BLaER1 (cell line): ENCODE data around the gene IGSF22.
"Not testable (repeated sequence)": the region's sequence is repeated elsewhere in the genome, so short reads cannot be mapped to it uniquely, and the experiment has no call there.

ENCODE experiments used
- H3K27ac ChIP-seq: shearing (Covaris generic); formaldehyde crosslinking; 2 replicates; pipeline ENCODE4 v1.8.1; 2022
- H3K27me3 ChIP-seq: shearing (Covaris generic); formaldehyde crosslinking; 2 replicates; pipeline ENCODE4 v1.8.1; 2022
- H3K36me3 ChIP-seq: shearing (Covaris generic); formaldehyde crosslinking; 2 replicates; pipeline ENCODE4 v1.8.1; 2022
- H3K4me1 ChIP-seq: shearing (Covaris generic); formaldehyde crosslinking; 2 replicates; pipeline ENCODE4 v1.8.1; 2022
- H3K4me2 ChIP-seq: shearing (Covaris generic); formaldehyde crosslinking; 2 replicates; pipeline ENCODE4 v1.8.1; 2022
- H3K4me3 ChIP-seq: shearing (Covaris generic); formaldehyde crosslinking; 2 replicates; pipeline ENCODE4 v1.8.1; 2022
- H3K9ac ChIP-seq: shearing (Covaris generic); formaldehyde crosslinking; 2 replicates; pipeline ENCODE4 v1.8.1; 2022
- H3K9me3 ChIP-seq: shearing (Covaris generic); formaldehyde crosslinking; 2 replicates; pipeline ENCODE4 v1.8.1; 2022
- H4K20me1 ChIP-seq: shearing (Covaris generic); formaldehyde crosslinking; 2 replicates; pipeline ENCODE4 v1.8.1; 2022
- Cebpa-rat ChIP-seq: shearing (Covaris generic); IDR thresholded peaks from 2 replicates; pipeline ENCODE4 v1.8.1; 2022

Gene IGSF22

DNA sequence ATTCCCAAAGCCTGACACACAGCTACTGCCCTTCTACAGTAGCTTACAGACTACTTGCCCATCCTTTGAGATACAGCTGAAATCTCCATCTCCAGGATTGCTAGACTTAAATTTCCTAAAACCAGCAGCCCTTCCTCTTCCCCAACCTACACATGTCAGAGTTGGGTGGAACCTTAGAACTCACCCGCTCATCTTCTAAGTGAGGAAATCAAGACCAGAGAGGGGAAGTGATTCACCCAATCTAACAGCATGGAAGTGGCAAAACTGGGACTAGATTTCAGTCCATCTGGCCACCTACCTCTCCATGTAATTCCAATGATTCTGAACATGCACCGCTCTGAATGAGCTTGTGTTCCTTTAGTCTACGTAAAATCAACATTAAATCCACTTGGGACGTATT lies 28.4 kb downstream of the IGSF22 start:
- no peaks in the 10 kb centered on the region for H3K27me3 ChIP-seq

DNA sequence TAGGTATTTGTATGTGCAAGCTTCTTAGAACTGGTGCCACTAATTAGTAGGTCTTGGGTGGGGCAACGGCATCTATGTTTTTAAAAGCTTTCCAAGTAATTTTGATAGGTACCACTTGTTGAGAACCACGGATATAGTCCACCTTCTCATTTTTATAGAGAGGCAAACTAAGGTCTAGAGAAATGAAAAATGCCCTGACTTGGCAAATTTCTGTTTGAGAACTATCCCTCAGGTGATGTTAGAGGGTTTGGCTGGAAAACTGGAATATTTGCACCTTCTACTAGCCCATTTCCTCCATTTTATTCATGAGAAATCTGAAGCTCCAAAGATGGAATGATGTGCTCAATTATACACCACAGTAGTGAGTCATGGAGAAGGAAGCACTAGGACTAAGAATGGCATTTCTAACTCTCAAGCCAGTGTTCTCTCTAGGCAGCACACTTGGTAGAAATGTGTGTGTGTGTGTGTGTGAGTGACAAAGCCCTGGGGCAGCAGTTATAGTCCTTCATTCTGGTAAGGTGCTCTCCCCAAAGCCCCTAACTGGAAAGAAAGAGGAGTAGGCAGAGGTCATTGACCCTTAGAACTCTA lies 29.3 kb downstream of the IGSF22 start:
- no peaks in the 10 kb centered on the region for H3K9me3 ChIP-seq
- no peak overlapping the region for H3K9ac ChIP-seq
- H3K36me3 ChIP-seq, result peaks cover 5% of the 10 kb centered on the region; the same call in 1 of the 2 replicates
- no peak for TF ChIP-seq Cebpa-rat
- H3K27me3 ChIP-seq, result no peaks in the 10 kb centered on the region
- H3K4me3 ChIP-seq, result no peak overlapping the region
- no peak overlapping the region for H3K27ac ChIP-seq
- H4K20me1 ChIP-seq, result no peaks in the 10 kb centered on the region
- H3K4me1 ChIP-seq, result peaks cover 15% of the 10 kb centered on the region
- no peak overlapping the region for H3K4me2 ChIP-seq

More for the DNA sequence above, 28.4 kb downstream of the IGSF22 start:
- H3K27ac ChIP-seq, result no peak overlapping the region
- H3K36me3 ChIP-seq, result peaks cover 8% of the 10 kb centered on the region; the same call in 1 of the 2 replicates
- H3K9ac ChIP-seq, result no peak overlapping the region
- no peaks in the 10 kb centered on the region for H3K9me3 ChIP-seq
- H3K4me2 ChIP-seq, result no peak overlapping the region
- peaks cover 15% of the 10 kb centered on the region for H3K4me1 ChIP-seq
- H4K20me1 ChIP-seq, result no peaks in the 10 kb centered on the region
- no peak overlapping the region for H3K4me3 ChIP-seq
- no peak for TF ChIP-seq Cebpa-rat

DNA sequence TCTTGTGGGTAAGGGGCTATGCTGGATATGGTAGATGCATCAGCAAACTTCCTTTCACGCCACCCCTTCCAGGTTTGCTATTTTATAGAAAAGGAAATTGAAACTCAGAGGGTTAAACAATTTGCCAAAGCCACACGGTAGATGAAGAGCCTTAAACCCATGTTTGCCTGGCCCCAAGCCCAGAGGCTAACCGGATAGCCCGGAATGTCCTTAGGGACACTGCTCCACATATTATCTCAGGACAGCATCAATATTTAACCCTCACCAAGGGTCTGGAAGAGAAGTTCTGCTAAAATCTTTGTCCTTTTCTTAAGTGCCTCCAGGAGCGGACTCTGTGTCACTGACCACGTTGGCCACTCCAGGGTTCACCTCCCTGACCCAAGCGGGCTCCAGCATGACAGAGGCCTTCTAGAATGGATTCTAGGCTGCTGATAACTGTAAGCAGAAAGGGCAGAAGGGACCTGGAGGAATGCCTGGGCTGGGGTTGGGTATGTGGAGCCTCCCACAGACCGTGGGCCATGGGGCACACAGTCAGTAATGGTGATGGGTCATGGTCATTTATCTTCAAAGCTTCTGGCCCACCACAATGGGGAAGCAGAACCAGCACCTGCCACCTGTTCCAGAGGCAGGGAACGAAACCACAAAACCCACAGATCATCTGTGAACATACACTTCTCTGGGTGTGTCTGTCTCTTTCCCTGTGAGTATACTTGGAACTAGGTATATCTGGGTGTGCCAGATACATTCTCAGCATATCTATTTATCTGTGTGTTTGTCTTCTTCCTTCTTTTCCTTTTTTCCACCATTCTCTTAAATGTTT lies 32.8 kb downstream of the IGSF22 start:
- H3K4me3 ChIP-seq, result no peak overlapping the region
- no peak overlapping the region for H3K9ac ChIP-seq
- H3K27me3 ChIP-seq, result no peaks in the 10 kb centered on the region
- H3K27ac ChIP-seq, result no peak overlapping the region
- no peaks in the 10 kb centered on the region for H3K9me3 ChIP-seq
- H3K36me3 ChIP-seq, result no peaks in the 10 kb centered on the region
- H3K4me2 ChIP-seq, result no peak overlapping the region
- no peak for TF ChIP-seq Cebpa-rat
- H3K4me1 ChIP-seq, result no peaks in the 10 kb centered on the region; the same call in 1 of the 2 replicates
- H4K20me1 ChIP-seq, result no peaks in the 10 kb centered on the region

DNA sequence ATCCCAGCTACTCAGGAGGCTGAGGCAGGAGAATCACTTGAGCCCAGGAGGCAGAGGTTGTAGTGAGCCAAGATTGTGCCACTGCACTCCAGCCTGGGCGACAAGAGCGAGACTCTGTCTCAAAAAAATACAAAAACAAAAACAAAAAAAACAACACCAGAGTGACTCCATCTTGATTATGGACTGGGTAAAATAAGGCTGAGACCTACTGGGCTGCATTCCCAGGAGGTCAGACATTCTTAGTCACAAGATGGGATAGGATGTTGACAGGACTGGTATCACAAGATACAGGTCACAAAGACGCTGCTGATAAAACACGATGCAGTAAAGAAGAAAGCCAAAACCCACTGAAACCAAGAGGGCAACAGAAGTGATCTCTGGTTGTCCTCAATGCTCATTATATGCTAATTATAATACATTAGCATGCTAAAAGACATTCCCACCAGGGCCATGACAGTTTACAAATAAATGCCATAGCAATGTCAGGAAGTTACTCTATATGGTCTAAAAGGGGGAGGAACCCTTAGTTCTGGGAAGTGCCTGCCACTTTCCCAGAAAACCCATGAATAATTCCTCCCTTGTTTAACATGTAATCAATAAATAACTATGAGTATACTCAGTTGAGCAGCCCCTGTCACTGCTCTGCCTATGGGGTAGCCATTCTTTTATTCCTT lies 34.4 kb downstream of the IGSF22 start:
- H3K4me1 ChIP-seq, H3K27me3 ChIP-seq, H3K9me3 ChIP-seq, H3K4me3 ChIP-seq, H4K20me1 ChIP-seq, H3K4me2 ChIP-seq, H3K27ac ChIP-seq, H3K9ac ChIP-seq, H3K36me3 ChIP-seq: not testable (repeated sequence)

DNA sequence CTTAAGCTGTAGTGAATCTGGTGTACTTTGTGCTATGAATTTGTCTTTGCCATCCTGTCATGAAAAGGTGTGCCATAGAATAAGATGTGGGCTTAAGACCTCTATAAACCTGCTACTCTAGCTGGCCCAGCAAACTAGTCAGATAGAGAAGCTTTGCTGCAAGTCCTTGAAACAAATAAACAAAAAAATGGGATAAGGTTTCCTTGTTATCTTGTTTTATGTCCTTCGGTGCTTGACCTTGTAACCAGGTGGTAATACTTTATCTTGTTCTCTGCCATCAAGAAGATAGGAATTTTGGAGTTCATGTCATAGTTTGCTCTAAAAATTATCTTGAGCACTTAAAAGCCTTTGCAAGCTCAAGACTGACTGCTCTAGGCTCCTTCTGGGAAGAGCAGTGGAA lies 41.7 kb downstream of the IGSF22 start:
- Histone ChIP-seq H3K27ac (no peak overlapping the region), H3K4me1 (no peaks in the 10 kb centered on the region), H3K36me3 (no peaks in the 10 kb centered on the region), H4K20me1 (no peaks in the 10 kb centered on the region), H3K9me3 (no peaks in the 10 kb centered on the region), H3K27me3 (no peaks in the 10 kb centered on the region), H3K4me2 (no peak overlapping the region), H3K9ac (no peak overlapping the region), H3K4me3 (no peak overlapping the region)
- TF ChIP-seq Cebpa-rat, result no peak

DNA sequence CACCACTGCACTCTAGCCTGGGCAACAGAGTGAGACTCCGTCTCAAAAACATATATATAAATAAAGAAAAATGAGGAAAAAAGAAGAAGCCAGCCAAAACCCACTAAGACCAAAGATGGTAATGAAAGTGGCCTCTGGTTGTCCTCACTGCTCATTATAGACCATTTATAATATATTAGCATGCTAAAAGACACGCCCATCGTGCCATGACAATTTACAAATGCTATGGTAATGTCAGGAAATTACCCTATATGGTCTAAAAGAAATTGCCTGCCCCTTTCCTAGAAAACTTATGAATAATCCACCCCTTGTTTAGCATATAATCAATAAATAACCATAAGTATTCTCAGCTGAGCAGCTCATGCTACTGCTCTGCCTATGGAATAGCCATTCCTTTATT lies 43.5 kb downstream of the IGSF22 start:
- Histone ChIP-seq H3K4me2 (no peak overlapping the region), H3K4me1 (no peaks in the 10 kb centered on the region), H3K9ac (no peak overlapping the region), H3K9me3 (no peaks in the 10 kb centered on the region), H3K27me3 (no peaks in the 10 kb centered on the region), H3K27ac (no peak overlapping the region), H3K4me3 (no peak overlapping the region), H4K20me1 (no peaks in the 10 kb centered on the region), H3K36me3 (no peaks in the 10 kb centered on the region)
- TF ChIP-seq Cebpa-rat, result no peak

DNA sequence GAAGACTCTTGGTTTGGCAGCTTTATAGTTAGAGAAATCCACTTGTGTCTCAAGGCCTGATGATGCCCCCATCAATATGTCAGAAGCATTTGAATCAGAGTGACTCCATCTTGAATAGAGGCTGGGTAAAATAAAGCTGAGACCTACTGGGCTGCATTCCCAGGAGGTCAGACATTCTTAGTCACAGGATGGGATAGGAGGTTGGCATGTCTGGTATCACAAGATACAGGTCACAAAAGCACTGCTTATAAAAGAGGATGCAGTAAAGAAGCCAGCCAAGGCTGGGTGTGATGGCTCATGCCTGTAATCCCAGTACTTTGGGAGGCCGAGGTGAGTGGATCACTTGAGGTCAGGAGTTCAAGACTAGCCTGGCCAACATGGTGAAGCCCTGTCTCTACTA lies 44.0 kb downstream of the IGSF22 start:
- H4K20me1 ChIP-seq, H3K9ac ChIP-seq, H3K4me2 ChIP-seq, H3K4me3 ChIP-seq, H3K27ac ChIP-seq, H3K36me3 ChIP-seq, H3K27me3 ChIP-seq, H3K4me1 ChIP-seq, H3K9me3 ChIP-seq: not testable (repeated sequence)

DNA sequence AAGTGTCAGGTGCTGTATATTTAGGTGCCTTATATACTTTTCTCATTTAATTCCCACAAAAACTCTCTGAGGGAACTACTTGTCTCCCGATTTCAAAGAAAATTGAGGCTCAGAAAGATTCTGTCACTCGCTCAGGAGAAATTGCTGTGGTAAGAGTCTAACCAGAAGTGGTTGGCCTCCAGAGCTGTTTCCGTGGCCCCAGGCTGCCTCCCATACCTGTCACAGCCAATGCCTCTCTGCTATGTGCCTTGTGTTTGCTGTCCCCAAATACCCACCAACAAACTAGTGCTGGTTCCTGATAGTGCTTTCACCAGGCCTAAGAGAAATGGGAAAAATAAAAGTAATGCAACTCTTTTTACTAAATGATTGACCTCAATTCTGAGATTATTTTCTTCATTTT lies 48.4 kb downstream of the IGSF22 start:
- no peak overlapping the region for H3K27ac ChIP-seq
- 0 out of 2 replicates have a peak, but pooled peaks cover under 1% of the 10 kb centered on the region for H3K4me1 ChIP-seq
- no peak overlapping the region for H3K9ac ChIP-seq

DNA sequence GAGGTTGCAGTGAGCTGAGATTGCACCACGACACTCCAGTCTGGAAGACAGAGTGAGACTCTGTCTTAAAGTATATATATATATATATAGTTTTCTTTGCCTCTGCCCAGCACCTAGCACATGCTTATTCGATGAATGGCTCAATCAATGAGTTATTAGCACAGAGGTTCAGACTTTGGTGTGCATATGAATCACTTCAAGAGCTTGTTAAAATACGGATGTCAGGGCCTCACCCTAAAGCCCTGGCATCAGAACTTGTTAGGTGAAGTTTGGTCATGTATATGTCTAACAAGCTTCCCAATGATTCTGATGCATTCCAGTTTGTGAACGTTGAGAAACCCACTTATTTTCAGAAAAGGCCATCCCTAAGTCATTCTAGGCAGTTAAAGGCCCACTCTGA lies 49.2 kb downstream of the IGSF22 start:
- no peaks in the 10 kb centered on the region for H4K20me1 ChIP-seq
- no peaks in the 10 kb centered on the region for H3K36me3 ChIP-seq
- H3K9ac ChIP-seq, result no peak overlapping the region
- H3K9me3 ChIP-seq, result peaks cover 5% of the 10 kb centered on the region; the same call in 1 of the 2 replicates
- H3K27ac ChIP-seq, result no peak overlapping the region
- no peak for TF ChIP-seq Cebpa-rat
- H3K4me3 ChIP-seq, result no peak overlapping the region
- H3K27me3 ChIP-seq, result no peaks in the 10 kb centered on the region
- no peak overlapping the region for H3K4me2 ChIP-seq
- peaks cover 7% of the 10 kb centered on the region; the same call in 1 of the 2 replicates for H3K4me1 ChIP-seq

More for the DNA sequence above, 48.4 kb downstream of the IGSF22 start:
- Histone ChIP-seq H3K4me2 (no peak overlapping the region), H3K9me3 (peaks cover 2% of the 10 kb centered on the region; the same call in 1 of the 2 replicates), H3K4me3 (no peak overlapping the region), H3K36me3 (no peaks in the 10 kb centered on the region), H3K27me3 (no peaks in the 10 kb centered on the region), H4K20me1 (no peaks in the 10 kb centered on the region)
- no peak for TF ChIP-seq Cebpa-rat

DNA sequence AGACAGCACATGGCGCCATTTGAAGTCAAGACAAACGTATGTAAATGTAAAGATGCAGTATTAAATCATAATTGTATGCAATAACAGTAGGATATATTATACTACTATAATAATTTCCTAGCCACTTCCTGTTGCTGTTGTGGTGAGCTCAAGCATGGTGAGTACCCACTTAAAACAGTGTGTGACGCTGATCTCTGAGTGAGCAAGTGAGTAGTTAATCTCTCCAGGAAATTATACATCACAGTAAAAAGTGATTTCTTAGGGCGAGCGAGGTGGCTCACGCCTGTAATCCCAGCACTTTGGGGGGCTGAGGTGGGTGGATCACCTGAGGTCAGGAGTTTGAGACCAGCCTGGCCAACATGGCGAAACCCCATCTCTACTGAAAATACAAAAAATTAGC lies 53.8 kb downstream of the IGSF22 start:
- H4K20me1 ChIP-seq, H3K27ac ChIP-seq, H3K36me3 ChIP-seq, H3K9me3 ChIP-seq, H3K4me3 ChIP-seq, H3K9ac ChIP-seq, H3K27me3 ChIP-seq, H3K4me1 ChIP-seq: not testable (repeated sequence)
- 0 out of 2 replicates have a peak overlapping the region, but pooled peaks have one; percentile 9 for H3K4me2 ChIP-seq
